Measurements from ENCODE around the gene PLXNA2. TPM values are rescaled to one million over a fixed set of nuclear protein-coding genes. Genes with fewer than 3 reads are reported as not detected.
A peak's percentile ranks its signal among the peaks of the same experiment; 100 is the strongest.

PLXNA2 gene
- polyA plus RNA-seq, 1 donor: 15.3 TPM

DNA sequence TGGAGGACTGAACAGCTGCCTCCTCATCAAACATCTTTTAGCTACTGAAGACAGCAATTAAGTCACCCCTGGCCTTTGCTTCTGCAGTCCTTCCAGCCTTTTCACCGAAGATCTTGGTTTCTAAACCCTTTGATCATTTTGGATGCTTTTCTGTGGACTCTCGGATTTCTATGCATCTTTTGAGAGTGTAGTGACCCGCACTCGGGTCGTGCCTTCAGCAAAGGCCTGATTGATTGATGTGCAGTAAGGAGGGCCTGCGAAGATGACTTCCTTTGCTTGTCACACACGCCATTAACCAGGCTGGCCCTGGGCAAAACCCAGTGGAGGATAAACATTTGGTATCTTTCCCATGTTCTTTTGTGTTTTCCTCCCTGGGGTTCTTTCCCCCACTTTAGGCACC, 175.8 kb downstream of the PLXNA2 start:
- peak; percentile 50 for DNase-seq

DNA sequence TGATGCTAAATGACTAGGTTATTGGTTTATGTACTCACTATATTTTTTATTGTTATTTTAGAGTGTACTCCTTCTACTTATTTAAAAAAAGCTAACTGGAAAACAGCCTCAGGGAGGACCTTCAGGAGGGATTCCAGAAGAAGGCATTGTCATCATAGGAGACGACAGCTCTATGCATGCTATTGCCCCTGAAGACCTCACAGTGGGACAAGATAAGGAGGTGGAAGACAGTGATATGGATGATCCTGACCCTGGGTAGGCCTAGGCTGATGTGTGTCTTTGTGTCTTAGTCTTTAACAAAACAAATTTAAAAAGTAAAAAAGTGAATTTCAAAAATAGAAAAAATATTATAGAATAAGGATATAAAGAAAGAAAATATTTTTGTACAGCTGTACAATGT, 177.6 kb downstream of the PLXNA2 start:
- DNase-seq: no peak

DNA sequence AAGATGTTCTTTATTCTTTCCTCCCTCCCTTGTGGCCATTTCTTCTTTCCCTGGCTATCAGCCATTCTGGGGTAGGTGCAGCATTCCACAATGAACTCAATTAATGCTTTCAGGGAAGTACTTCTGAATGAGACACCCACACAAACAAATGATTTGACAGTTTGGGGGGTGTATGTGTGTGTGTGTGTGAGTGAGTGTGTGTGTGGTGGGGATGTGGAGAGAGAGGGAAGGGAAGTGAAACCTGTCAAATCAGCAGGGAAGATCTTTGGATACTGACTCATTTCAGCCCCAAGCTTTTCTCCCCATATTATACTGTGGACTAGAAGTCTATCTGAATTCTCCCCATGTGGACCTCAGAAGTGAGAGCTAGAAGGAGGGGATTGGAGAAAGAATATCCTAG, 178.3 kb downstream of the PLXNA2 start:
- no peak for DNase-seq

DNA sequence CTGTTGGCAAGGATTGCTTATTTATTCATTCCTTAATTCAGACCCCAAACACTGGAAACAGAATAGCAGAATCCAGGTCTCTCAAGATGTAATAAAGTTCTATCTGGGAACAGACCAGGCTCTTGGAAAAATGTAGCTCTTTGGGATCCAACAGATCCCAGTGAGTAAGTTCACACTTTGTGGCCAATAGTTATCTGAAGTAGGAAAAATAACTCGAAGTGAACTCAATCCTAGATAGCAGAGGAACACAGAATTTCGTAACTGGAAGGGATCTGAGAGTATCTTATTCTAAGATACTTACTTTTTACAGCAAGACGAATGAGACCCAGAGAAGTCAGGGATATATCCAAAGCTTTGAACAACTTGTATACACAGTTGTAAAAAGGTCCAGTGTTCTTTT, 182.6 kb downstream of the PLXNA2 start:
- no peak for DNase-seq

DNA sequence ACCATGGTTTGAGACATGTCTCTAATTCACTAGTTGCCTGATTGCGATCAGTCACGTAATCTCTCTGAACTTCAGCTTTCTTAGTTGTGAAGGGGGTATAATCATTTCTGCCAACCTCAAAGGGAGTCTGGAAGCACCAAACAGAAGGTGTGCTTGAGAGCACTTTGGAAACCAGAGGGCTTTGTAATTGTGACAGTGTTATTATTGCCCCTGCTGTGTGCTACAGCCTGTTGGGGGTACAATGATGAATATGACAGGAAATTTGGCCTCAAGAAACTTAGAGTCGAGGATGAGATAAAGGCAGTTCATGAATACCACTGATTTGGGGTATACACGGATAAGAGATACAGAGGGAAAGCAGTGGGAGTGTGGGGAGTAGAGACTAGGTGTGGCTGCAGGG, 183.1 kb downstream of the PLXNA2 start:
- no peak for DNase-seq

DNA sequence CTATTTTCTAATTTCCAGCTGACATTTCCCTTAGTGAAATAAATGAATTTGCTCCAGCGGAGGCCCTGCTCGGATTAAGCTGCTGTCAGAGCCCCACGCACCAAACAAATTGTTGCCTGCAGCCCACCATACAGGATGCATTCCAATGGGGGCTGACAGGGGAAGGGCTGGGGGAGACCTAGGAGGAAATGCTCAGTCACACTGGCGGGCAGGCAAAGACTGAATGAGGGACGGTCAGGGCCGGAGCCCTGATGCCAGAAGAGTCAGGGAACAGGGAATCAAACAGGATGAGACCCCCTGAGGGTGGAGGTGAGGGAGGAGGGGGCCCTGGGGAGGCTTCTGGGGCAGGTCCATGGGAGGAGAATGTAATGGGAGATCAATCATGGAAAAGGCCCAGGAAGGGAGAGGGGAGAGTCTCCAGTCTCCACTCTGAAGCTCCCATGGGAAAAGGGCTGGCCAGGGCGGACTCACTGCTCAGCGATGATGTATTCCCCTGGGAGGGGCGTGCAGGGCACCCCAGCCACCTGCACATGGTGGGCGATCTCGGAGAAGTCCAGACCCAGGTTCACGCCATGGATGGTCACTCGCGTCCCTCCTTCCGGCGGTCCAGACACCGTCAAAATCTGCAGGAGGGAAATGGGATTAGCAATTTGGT, 183.8 kb downstream of the PLXNA2 start:
- no peak for DNase-seq

DNA sequence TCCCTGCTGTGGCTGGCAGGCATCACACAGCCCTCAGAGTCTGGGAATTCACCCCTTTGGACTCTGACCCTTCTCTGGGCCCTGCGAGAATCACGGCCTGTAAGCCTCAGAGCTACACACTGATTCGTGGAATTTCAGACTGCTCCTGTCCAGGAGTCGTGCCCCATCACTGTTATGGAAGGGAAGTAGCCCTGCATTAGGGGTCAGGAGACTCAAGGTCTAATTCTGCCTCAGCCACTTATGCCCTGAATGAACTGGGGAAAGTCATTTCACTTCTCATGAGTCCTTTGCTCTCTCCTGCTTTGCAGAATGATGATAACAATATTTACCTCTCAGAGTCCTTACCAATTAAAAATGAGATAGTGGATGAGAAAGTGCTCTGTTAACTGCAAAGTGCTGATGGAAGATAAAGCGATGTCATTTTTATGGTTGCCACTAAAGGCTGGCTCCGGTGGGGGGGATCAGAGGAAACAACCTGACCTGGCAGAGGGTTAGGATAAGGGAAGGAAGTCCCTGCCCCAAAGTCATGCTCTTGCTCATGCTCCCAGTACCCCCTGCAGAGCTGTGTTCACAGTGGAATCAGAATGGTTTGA, 184.7 kb downstream of the PLXNA2 start:
- no peak for DNase-seq

DNA sequence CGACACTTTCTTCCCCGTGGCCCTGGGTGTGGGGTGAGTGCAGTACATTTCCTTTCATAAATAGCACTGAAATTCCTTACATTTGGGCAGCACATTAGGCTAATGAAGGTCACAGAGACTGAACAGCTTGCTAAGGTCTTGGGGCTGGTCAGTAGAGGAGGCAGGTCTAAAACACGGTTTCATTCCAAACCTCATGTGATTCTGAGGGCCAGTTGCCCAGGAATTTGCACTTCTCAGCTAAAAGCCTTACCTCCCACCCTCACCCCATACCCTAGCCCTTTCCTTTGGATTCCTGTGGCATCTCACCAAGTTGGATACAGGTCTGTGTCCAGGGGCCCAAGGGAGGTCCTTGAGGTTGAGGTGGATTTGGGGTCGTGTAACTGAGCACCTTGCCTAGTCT, 185.4 kb downstream of the PLXNA2 start:
- no peak for DNase-seq

DNA sequence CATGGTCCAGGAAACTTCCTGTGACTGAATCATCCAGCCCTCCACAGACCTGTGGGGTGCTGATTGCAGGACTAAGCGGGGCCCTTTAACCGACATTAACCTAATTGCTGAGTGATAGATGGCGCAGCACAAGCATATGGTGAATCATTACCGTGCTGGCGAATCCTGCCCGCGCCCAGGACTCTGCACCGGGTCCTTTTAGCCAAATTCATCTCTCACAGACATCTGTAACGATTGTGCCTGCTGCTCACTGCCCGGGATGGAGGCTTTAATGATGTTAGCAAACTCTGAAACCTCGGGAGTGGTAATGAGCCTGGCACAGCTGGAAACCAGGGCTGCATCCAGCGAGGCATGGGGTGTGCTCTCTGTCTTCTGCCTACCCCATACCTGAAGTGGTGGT, 185.9 kb downstream of the PLXNA2 start:
- DNase-seq: no peak

DNA sequence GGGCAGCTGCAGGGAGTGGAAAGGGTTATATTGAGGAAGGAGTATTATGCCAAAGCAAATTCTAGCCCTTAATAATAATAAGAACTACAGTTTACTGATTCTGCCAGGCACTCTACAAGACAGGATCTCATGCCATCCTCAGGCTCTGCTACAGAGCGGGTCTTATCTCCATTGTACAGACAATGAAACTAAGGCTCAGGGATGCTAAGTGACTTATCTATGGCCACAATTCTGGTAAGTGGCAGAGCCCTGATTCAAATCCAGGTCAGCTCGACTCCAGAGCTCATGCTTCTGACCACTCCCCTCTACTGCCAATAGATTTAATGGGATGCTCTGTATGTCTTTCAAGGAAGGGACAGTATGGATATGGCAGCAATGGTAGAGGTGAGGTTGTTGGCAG, 187.1 kb downstream of the PLXNA2 start:
- DNase-seq: no peak

DNA sequence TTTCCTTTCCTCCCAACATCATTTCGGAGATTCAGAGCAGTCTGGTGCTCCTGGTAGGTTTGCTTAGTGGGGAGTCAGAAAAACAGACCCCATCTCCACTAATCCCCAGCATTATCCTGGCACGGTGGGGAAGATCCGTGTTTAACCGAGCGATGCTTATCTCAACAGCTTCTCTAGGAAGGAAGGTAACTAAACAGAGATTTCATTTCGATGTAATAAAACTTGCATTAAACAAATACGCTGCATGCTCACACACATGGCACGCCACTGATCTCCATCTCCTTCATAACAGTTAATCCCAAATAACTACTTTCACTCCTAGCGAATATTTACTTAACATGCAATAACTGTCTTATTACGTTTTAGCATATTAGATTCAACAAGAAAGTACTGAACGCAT, 188.6 kb downstream of the PLXNA2 start:
- no peak for DNase-seq

DNA sequence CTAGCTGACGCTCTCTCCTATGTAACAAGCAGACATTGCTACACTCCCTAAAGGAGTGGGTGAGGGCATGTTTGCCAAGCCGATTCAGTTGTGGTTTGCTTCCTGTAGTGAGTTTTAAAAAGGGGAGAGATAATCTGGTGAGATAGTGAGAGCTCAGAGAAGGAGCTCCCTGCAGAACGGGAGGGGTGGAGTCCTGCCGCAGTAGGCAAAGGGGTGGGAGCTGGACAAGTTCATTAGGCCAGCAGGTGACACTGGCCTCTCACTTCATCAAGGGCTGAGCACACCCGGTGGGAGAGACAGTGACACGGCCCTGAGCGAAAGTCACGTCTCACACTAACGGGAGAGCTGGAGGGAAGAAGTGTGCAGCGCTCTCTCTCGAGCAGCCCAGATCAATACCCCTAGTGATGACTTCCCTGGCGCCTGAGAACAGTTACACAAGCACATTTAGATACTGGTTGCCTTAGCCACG, 189.2 kb downstream of the PLXNA2 start:
- no peak for DNase-seq

DNA sequence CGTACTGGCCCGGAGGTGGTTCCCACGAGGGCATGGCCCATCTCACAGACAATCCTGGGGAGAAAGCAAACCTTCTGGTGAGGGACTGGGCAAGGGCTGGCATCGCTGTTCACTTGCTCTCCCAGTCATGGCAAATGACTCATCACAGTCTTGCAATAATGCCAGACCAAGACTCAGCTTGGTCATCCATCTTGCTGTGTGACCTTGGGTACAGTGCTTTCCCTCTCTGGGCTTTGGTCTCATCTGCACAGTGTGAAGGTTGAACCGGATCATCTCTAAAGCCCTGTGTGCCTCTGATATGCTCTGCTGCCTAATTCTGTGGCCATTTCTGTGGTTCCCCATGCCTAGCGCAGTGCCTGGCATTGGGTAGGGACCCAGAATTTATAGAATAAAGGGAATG, 189.7 kb downstream of the PLXNA2 start:
- no peak for DNase-seq

DNA sequence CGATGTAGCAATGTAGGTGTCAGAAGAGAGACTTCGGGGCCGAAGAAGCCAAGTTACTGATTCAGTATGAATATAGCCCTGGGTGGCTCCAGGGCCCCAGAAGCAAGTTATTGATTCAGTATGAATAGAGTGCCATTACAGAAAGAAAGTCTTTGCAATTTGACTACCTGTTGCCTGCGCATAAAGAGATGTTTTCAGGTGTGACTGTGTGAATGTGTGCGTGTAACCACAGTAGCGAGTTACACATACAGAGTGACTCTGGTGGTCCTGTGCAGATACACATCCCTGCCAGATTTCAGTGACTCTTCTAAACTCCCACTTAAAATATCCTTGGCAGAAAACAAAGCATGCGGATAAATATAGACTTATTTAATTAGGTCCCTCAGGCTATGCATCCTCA, 190.5 kb downstream of the PLXNA2 start:
- DNase-seq: no peak

DNA sequence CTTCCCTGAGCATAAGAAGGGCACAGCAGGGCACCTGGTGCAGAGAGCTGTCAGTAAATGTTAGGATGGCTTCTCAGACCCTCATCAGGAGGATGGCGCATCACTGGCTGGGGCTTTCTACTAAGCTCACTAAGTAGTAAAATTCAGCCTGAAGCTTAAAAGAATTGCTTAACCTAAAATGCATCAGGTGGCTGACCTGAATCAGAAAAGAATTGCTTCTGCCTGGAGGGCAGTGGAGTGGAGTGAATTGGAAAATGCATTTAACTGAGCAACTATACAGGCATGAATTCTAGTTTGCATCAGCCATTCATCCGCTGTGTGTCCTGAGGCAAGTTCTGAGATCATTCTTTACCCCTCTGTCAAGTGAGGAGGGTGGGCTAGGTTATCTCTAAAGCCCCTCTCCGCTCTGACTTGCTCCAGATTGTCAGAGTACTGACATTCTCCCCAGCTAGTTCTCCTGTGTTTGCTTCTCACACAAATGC, 191.2 kb downstream of the PLXNA2 start:
- DNase-seq: no peak

DNA sequence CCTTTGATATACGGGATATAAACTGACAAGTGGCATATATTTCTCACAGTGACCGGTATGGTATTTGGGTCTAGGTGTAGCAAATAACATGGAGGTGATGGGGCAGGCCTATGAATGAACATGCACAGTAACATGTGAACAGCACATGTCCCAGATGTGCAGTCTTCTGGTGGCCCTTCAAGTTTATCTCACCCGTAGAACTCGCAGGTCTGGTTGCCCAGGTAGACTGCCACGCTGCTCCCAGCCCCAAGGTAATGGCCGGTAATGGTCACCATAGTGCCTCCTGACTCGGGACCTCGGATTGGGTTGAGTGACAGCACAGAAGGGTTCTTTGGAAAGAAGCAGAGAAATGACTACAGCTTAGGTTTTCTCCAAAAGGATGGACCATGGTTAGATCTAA, 192.0 kb downstream of the PLXNA2 start:
- DNase-seq: no peak

DNA sequence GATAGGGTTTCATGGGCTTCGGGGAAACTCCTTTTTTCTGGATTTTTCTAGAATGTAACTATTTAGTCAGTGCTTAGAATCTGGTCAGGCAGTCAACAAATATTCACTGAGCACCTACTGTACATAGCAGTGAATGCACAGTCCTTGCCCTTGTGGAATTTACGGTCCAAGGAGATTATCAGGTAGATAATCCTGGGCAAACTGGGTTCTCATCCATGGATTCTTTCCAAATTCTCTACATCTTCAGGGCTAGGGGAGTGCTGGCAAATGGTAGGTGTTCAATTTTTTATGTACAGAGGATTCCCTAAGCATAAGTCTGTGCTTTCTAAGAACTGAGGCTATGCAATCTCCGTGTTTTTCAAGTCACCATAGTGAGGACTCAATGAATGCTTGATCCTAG, 192.5 kb downstream of the PLXNA2 start:
- DNase-seq: no peak

DNA sequence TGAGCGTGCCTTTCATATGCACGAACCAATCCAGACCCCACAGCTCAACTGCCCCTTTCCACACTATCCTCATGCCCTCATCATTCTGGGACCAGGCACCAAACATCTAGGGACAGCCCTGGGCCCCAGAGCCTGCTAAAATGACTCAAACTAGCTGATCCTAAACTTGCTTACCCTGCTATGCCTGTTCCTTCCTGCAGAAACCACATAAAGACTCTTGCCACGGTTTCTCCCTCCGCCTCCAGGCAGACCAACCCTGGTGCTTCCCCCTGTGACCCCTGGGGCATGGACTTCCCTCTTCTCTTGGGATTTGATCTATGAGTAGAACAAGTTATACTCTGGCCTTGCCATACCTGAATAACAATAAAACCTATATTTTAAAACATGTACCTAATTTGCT, 195.3 kb downstream of the PLXNA2 start:
- no peak for DNase-seq

DNA sequence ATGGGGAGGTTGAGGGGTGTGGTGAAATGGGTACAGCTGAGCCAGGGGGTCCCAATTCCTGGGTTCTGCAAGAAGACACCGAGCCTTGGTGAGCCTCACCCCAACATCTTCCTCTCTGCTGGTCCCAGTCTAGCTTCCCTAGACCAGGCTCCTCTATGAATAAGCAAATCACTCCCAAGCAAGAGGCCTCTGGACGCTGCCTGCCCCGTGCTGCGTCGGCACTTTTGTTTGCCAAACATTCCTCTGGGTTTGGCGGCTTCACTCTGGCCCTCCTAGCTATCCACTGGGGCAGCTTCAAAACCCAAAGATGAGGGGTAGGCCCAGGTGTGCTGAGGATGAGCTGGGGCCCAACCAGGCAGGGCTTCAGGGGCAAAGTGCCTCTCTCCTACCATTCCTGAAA, 196.2 kb downstream of the PLXNA2 start:
- DNase-seq: no peak

DNA sequence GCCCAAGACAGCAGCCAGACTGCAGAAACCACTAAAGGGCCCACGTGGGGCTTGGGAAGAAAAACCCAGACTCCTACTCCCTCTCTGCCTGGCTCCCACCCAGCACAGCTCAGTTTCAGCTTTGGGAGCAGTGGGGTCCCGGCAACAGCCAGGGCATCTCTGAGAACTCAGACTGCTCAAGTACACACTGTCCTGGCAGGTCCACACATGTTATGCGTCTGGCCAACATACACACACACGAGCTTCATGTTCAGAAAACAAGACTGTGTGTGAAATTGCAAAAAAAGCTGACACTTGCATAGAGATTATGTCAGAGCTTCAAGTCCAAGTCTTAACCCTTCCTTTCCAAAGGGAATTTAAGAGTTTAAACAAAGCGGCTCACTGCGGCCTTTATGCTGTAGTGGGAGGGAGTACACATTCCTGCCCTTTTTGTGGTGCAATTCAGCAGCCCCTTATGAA, 196.7 kb downstream of the PLXNA2 start:
- DNase-seq: peak; percentile 56

DNA sequence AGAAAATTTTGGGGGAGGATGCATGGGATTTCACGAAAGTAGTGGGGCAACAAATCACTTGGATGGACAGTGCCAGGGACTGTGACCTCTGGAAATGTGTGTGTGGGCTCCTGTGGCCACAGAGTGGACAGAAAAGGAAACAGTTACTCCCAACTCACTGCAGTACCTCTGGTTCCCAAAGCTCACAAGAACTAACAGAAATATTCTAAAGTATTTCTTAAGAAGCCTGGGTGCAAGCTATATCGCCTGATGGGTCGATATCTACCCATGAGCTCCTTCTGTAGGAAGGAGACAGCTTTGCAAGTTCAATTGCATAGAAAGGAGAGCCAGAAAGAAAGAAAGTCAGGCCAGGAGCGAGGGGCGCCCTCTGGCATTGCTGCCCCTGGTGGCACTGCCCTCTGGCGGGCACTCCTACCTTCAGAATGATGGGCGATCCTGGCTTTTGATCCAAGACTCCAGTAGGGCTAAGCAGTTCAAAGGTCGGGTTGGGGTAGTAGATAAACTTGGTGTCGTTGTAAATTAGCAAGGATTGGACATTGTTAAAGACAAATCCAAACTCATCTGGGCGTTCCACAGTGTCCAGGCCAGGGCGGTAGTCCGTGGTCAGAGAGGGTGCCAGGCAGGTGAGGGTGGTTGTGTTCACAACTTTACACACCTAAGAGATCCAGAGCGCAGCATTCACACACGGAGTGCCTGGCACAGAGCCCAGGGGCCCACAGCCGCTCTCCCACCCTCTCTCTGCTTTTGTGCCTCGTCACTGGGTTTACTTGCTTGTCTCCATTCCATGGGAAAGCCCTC, 198.5 kb downstream of the PLXNA2 start:
- DNase-seq: no peak

DNA sequence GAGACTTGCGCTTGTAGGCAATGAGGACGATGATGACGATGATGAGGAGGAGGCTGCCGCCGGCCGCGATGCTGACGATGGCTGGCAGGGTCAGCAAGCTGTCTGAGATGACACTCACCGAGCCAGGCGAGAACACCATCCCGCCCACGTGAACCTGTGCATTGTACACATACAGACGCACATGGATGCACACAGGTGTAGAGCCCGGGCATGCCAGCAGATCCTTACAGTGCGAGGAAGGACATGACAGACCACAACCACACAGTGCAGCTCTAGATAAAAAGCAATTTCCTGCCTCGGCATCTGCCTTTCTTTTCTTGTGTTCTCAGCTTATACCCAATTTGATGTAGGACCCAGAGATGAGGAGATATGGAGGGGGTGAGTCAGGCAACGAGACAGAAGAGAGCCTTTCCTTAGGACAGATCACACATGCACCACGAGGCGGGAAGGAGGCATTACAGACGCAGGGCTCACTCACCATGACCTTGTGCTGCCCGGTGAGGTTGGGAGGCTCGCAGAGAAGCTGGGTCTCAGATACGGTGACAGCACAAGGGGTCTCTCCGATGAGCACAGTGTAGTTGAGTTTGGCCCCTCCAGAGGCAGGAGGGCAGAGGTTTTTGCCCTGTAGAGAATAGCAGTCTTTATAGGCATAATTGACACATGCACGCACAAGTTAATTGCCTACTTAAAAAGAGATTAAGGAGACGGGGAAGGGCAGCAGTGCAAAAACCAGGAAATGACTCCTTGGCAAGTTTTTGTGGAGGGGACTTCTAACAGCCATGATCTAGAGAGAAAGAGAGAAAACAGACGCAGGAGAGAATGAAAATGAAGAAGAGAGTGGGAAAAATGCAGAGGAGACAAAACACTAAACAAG, 199.4 kb downstream of the PLXNA2 start:
- DNase-seq: no peak

Data from left kidney (tissue), 2 donors.